ENCODE data around the gene TNKS2. TPM values are rescaled to one million over a fixed set of nuclear protein-coding genes. Genes with fewer than 3 reads are reported as not detected.
"Not testable (repeated sequence)": the region's sequence is repeated elsewhere in the genome, so short reads cannot be mapped to it uniquely, and the experiment has no call there.

Gene TNKS2
- total RNA-seq, 1 experiment from 2014 or later, result 54.3 TPM

DNA sequence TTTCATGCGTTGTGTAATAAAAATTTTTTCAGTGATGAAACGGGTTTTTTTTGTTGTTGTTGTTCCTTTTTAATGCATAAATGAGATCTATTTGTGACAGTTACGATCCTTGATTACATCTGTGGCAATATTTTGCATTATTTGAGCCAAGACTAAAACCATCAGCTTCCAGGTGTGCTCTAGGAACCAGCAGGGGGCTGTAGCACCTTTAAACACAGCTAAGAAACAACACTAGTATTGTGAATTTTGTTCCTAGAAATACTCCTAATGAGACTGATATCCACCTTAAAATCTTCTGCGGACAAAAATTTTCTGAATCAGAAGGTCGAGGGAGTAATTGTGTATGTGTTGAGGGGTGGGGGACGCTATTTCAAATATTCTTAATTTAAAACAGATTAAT lies 58.4 kb downstream of the TNKS2 start:
- no peak for DNase-seq (ENCODE audit: low spot score)
- in situ Hi-C loops (cut with HindIII; ENCODE audit: low sequenced_read_pairs), result no loop called here

DNA sequence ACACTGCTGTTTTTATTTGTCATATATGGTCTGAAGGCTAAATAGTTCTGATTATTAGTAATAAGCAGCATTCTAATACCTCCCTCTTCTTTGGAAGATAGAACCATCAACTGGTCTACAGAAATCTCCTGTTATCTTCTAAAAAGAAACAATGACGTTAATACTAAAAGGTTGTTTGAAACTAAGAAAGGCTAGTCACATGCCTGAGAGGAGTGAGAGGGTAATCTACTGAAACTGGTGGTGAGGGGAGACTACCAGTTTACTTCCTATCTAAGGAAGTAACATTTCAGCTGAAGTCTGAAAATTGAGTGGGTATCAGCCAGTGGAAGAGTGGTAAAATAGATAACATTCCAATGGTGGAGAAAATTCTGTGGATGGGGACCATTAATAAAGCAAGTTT lies 62.7 kb downstream of the TNKS2 start:
- in situ Hi-C loops (cut with HindIII; ENCODE audit: low sequenced_read_pairs), result no loop called here
- no peak for DNase-seq (ENCODE audit: low spot score)

DNA sequence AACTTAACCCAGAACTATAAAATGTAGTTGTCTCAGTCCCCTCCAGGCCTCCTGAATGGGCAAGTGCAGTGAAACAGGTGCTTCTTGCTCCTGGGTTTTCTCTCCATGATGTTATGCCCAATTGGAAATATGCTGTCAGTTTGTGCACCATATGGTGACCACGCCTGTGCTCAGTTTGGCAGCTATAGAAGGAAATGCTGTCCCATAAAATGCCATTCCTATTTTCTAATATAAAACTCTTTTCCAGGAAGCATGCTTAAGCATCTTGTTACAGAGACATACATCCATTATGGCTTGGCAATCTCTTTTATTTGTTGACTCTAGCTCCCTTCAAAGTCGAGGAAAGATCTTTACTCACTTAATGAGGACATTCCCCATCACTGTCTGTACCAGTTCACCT lies 65.9 kb downstream of the TNKS2 start:
- DNase-seq (ENCODE audit: low spot score), result peak; percentile 83
- in situ Hi-C loops (cut with HindIII; ENCODE audit: low sequenced_read_pairs), result no loop called here

DNA sequence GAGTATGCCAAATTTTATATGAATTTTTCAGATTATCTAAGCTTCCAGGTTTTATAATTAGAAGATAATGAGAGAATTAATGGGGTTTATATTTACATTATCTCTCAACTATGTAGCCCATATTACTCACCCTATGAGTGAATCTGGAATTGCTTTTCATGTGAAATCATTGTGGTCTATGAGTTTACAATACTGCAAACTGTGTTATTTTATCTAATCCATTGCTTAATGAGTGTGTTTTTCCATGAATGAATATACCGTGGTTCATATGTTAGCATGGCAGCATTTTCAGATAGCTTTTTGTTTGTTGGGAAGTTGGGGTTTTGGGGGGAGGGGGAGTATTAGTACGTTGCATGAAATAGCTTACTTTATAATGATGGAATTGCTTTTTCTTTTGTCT lies 66.5 kb downstream of the TNKS2 start:
- in situ Hi-C loops (cut with HindIII; ENCODE audit: low sequenced_read_pairs), result no loop called here
- no peak for DNase-seq (ENCODE audit: low spot score)

DNA sequence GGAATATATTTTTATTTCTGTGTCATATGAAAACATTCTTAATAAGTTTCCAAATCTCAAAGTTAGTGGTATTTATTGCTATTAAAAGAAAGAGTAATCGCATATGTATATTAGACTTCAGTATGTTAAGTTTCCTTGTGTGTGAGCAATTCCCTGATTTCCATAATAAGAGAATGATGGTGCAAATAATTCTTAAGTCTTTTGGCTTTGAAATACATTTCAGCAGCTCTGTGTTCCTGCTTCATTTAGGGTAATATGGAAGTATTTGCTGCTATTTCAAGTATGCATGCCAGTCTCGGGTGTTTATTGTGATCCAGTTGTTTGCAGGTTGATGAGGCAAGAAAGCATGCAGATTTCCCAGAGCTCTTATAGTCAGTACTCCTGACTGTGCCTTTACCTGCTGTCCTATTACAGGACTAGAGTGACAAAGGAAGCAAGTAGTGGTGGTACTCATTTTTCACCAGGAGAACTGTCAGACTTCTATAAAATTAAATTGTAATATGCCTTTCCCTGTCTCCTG lies 67.4 kb downstream of the TNKS2 start:
- in situ Hi-C loops (cut with HindIII; ENCODE audit: low sequenced_read_pairs), result no loop called here
- no peak for DNase-seq (ENCODE audit: low spot score)

DNA sequence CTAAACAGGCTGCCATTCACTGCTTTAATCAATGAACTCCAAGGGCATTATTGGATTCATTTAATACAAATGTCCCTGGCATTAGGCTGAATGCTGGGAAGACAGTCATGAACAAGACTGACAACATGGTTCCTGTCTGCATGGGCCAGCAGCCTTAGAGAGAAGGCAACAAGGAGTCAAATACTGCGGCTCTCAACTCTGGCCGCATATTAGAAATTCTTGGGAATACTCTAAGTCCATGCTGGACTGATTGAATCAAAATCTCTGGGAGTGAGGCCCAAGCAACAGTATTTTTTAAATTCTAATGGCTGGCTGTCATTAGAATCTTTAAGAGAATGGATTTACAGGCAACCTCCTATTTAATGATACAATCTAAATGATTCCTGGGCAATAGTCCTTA lies 76.9 kb downstream of the TNKS2 start:
- in situ Hi-C loops (cut with HindIII; ENCODE audit: low sequenced_read_pairs), result no loop called here
- DNase-seq (ENCODE audit: low spot score), result no peak

DNA sequence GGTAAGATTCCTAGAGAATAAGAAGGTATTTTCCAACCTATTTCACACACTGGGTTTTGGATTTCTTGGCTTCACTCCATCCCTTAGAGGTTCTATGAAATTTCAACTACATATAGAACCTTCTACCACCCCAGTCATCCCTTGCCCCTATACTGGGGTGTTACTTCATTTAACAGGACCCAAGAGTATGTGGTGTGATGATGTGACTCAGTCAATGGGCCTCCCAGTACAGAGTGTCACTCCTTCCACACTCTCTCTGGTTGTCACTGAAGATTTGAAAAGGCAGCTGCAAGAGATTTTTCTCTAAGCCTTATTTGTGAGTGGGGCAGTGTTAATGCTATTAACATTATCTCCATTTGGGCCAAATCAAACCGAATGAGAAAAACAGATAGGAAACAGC lies 77.6 kb downstream of the TNKS2 start:
- DNase-seq (ENCODE audit: low spot score), result no peak
- in situ Hi-C loops (cut with HindIII; ENCODE audit: low sequenced_read_pairs), result no loop called here

DNA sequence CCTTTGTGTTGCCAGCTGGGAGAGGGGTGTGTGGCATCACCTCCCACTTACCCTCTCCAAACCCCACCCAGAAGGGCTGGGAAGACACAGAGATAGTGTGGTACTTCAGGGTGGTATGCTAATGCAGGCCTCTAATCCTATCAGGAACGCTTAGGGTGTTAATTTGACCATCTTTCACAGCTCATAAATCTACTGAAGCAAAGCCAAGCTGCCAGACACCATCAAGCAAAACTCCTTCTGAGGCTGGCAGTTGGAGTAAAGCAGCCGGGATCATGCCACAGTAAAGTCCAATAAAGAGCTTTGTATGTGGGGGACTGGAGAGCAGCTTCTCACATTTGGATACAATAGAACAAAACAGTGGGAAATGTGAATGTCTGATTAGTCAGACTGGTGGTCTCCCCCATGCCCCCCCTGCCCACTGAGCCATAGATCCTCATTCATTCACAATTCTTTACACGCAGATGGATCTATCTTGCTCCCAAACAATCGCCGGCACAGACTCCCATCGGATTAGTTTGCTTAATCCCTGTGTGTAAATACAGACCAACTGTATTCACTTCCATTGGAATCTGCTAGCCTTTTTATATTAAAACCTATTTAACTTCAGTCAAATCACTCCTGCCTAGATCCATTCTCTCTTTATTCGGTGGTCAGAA lies 81.4 kb downstream of the TNKS2 start:
- in situ Hi-C loops (cut with HindIII; ENCODE audit: low sequenced_read_pairs), result no loop called here
- peak; percentile 35 for DNase-seq (ENCODE audit: low spot score)

DNA sequence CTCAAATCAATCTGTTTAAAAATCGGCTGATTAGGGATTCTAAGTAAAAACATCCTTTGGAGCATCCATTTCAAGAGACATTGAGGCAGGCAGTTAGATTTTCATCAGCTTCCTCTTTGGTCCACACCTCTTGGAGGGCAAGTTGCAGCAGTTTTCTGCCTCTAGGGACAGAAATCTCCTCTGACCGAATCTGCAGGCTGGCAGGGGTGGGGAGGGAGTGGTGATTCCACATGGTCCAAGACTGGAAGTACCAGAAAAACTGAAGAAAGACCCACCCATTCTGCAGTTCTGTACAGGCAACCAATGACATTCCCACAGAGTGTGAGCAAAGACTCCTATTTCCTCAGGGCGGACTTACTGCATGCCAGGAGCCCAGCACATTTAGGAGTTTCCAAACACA lies 82.1 kb downstream of the TNKS2 start:
- in situ Hi-C loops (cut with HindIII; ENCODE audit: low sequenced_read_pairs), result no loop called here
- DNase-seq (ENCODE audit: low spot score), result peak; percentile 59

DNA sequence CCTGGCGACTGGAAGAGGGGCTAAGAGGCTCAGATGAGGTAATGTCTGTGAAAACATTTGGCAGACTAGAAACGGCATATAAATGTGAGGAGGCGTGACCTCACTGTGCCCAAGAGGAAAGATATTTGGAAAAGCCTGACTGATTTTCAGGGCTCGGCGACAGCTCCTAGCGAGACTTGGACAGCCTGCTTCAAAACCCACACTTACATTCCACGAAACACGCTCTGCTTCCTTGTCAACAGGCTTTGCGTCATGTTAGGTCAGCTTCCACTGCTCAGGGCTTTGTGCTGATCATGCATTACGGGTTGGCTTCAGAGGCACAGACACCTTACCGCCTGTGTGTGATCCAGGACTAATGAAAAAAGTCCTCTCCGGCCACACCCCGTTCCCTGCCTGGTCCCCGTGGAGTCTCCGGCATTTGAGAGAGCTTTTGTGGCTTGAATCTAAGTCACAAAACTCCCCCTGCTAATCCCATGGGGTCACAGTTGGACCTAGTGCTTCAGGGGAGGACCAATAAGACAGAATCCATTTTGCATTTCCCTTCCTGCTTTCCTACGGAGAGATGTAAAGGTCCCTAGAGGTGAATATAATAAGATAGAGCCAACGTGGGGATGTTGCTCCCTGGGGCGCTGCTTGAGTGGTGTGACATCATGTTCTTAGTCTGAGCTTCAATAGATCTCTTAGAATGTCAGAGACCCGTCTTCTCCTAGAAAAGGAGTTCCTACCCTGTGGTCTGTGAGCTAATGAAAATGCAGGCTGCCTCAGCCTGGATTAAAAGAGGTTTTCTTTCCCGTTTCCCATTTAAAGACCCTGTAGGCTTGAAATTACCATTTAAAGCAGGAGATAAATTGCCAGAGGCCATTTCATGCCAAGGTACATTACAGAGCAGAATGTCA lies 85.6 kb downstream of the TNKS2 start:
- peak; percentile 88 for DNase-seq (ENCODE audit: low spot score)
- in situ Hi-C loops (cut with HindIII; ENCODE audit: low sequenced_read_pairs), result no loop called here

DNA sequence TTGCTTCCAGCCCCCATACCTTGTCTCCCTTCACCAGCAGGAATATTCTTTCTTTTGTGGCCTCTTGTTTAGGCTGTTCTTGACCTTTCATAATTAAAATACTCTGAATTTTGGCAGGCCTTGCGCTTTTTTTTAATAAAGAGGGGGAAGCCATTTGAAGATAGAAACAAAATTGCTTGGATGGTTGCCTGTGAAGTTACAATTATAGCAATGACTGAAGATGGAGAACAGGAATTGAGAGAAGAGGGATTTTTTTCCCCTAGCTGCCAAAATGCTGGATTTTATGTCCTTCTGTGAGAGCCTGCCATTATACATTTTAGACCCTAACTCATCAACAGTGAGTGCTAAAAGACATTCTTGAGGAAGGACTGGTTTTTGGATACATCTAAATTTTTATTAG lies 86.3 kb downstream of the TNKS2 start:
- DNase-seq (ENCODE audit: low spot score), result peak; percentile 63
- in situ Hi-C loops (cut with HindIII; ENCODE audit: low sequenced_read_pairs), result no loop called here

DNA sequence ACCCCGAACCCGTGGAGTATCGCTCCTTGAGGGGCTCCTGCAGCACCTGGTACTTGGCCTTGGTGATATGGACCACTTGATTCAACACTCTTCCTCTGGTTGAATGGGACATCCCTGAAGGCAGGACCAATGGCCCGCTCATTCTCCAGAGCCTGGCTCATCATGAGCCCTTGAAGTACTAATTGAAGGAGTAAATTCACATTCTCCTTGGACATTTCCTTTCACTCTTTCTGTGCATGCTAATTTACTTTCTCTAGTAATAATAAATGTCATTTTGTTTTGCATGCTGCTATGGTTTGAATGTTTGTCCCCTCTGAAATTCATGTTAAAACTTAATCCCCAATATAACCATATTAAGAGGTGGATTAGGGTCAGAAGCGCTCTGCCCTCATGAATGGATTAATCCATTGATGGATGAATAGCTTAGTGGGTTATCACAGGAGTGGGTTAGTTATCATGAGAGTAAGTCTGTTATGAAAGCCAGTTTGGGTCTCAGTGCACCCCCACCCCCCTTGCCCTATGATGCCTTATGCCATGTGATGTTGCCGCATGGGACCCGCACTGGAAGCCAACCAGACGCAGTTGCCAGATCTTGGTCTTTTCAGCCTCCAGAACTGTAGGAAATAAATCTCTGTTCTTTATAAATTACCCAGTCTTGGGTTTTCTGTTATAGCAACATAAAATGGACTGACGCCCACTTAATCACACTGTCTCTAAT lies 87.3 kb downstream of the TNKS2 start:
- in situ Hi-C loops (cut with HindIII; ENCODE audit: low sequenced_read_pairs), result no loop called here
- DNase-seq (ENCODE audit: low spot score), result no peak

DNA sequence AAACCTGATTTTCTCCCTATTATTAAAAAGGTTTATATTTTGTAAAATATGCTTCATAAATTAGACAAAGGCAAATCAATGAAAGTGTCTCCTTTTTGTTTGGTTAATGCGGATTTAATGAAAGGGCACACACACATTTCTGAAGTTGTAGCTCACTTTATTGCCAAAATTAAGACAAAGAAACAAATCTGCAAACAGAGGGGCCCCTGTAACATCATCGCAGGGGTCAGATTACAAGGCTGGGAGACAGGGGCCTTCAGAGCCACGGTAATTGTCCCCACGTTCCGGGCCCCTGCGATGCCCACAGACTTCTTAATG lies 88.7 kb downstream of the TNKS2 start:
- in situ Hi-C loops (cut with HindIII; ENCODE audit: low sequenced_read_pairs), result no loop called here
- peak; percentile 75 for DNase-seq (ENCODE audit: low spot score)

DNA sequence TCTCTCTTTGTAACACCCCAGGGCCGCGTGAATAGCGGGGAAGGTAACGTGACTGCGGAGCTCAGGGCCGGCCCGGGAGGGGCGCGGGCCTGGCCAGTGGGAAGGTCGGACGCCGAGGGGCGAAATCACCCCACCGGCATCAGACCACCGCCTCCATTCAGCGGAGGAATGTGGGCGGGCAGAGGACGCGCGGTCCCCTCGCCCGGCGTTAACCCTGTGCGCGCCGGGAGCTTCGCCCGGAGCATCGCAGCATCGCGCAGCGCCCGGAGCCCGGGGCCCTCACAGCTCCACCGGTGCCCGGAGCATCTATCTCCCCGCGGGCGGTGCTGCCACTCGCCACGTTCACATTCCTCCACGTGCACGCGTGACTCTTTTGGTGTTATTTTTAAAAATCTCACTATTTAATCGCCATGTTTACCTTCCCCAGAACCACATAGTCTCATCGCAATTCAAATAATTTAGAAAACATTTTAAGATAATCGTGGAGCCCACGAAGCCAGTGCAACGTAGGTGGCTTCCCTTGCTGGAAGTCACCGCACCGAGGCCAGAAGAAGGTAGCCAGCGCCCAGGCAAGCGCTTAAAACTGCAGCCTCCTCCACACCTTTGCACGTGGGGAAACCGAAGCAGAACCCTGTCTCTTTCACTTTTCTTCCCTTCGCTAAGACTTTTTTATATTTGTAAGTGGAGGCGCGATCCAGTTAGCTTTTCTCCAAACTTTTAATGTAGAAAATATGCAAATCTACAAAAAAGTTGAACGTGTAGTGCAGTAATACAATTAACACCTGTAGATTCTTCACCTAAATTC lies 89.2 kb downstream of the TNKS2 start:
- in situ Hi-C loops (cut with HindIII; ENCODE audit: low sequenced_read_pairs), result no loop called here
- DNase-seq (ENCODE audit: low spot score), result peak; percentile 42

DNA sequence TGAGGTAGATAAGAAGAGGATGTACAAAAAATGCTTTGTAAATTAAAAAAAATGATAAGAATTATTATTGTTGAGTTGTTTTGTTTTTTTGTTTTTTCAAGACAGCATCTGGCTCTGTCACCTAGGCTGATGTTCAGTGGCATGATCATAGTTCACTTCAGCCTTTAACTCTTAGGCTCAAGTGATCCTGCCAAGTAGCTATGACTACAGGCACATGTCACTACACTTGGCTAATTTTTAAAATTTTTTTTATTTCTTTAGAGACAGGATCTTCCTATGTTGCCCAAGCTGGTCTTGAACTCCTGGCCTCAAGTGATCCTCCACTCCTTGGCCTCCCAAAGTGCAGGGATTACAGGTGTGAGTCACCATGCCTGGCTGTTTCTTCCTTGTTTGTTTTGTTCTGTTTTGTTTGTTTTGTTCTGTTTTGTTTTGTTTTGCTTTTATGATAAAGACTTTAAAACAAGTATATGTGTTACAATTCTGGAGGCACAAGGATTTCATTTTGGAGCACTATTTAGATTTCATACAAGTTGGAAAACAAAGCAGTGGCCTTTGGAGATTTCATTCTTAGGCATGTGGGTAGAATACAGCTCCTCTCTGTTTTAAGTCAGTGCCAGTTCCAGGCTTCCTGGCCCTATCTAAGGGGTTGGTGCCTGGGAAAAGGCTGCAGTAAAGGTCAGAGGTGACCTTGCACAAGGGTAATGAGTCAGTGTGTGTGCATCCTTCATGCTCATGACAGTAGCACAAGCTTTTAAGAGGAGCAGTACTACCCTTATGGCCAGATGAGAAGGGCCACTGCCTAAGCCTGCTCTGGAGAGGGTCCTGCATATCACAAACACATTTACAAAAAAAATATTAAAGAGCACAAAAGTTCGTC lies 93.1 kb downstream of the TNKS2 start:
- in situ Hi-C loops (cut with HindIII; ENCODE audit: low sequenced_read_pairs), result no loop called here
- no peak for DNase-seq (ENCODE audit: low spot score)

DNA sequence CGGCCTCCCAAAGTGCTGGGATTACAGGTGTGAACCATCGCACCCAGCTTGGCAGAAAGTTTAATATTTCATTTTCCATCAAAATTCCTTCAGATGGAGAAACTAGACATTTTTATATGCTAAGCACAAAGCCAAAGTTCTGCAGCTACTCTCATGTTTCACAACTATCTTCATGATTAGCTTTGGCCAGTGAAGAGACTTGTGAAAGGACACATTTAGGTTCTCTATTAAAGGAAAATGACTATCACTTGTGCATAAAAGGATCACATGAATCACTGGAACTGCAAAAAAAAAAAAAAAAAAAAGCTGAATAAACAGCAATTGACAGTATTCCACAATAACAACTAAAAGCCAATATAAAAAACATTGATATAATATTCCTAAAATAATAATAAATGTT lies 94.8 kb downstream of the TNKS2 start:
- DNase-seq (ENCODE audit: low spot score), result no peak
- in situ Hi-C loops (cut with HindIII; ENCODE audit: low sequenced_read_pairs), result no loop called here

DNA sequence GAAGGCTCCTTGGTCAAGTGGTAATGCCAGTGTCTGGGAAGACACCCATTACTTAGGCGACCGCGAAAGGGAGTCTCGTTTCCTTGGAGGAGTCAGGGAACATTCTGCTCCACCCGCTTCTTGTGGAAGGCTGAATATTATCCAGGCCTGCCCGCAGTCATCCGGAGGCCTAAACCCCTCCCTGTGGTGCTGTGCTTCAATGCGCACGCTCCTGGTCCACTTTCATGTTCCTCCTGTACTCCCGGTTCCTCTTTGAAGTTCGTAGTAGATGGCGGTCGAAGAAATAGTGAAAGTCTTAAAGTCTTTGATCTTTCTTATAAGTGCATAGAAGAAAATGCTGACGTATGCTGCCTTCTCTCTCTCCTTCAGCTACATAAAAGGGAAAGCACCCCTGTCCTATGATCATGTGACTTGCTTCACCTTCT lies 96.0 kb downstream of the TNKS2 start:
- DNase-seq (ENCODE audit: low spot score); in situ Hi-C loops (cut with HindIII; ENCODE audit: low sequenced_read_pairs): not testable (repeated sequence)

DNA sequence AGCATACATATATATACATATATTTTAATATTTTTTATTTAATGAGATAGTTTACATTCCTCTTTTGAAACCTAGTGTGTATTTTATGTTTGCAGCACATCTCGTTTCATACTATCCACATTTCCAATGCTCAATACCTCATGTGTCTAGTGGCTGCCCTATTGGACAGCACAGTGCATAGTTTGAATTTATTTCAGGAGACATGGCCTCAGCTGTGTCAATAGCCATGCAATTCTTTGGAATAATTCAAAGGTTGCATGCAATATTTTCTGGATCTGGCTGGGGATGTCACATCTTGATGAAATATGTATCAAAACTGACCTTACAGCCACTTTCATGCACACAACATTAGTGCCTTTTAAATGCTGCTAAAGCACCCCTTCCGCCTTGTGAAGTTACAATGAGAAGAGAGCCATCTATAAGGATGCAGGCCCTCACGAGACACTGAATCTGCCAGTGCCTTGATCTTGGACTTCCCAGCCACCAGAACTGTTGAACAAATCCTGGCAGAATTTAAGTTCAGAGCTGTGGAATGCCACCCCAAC lies 98.1 kb downstream of the TNKS2 start:
- DNase-seq (ENCODE audit: low spot score), result no peak
- in situ Hi-C loops (cut with HindIII; ENCODE audit: low sequenced_read_pairs), result no loop called here
